ENCODE data around the gene LOC101059915.

Gene LOC101059915

GRCh38 chrX:71618303-71618721, 49.0 kb upstream of the LOC101059915 start, which contains the start of gene CXCR3:
Gene CXCR3 (minus strand): TSS chrX:71618511. CDS start chrX:71618449, 62 bp downstream.
- Histone ChIP-seq H2AFZ (ENCODE audit: low read depth, low read length, poor library complexity, severe bottlenecking) (no peak within 1 kb of the TSS), H3K9me2 (ENCODE audit: insufficient read depth) (no peaks in the 10 kb centered on the region), H3K27ac (ENCODE audit: low read depth, low read length) (no peak within 1 kb of the TSS), H3K4me2 (ENCODE audit: low read length) (no peak within 1 kb of the TSS), H3K4me1 (ENCODE audit: control insufficient read depth in 1 of 2, insufficient read depth in 2 of 2, low read length in 2 of 2) (peaks cover 9 to 12% of the 10 kb centered on the region in 2 experiments), H3K27me3 (ENCODE audit: insufficient read depth, low read length) (no peaks in the 10 kb centered on the region), H3K9ac (ENCODE audit: low read length) (no peak within 1 kb of the TSS), H4K20me1 (ENCODE audit: insufficient read depth) (no peaks in the 10 kb centered on the region), H3K9me3 (ENCODE audit: control insufficient read depth in 1 of 2, insufficient read depth in 1 of 2, low read depth in 1 of 2, low read length in 2 of 2) (no peaks in the 10 kb centered on the region), H3K79me2 (ENCODE audit: insufficient read depth, low read length) (no peaks in the 10 kb centered on the region), H3K36me3 (ENCODE audit: control insufficient read depth in 1 of 2, insufficient read depth in 2 of 2, low read length in 2 of 2) (no peaks in the 10 kb centered on the region), H3K4me3 (replicated peaks in 1 of 2; ENCODE audit: low read depth in 1 of 2, low read length in 2 of 2) (no peak within 1 kb of the TSS)
- BruUV-seq (replicated peaks): no TSS peak
- no peak for ATAC-seq
- ChIA-PET RAD21 (ENCODE audit: low non-redundant PET in 1 of 2, low total read pairs in 2 of 2, uncharacterized antibody in 2 of 2, unreplicated experiment in 2 of 2) (no interaction called here), CTCF (no interaction called here), POLR2A (no interaction called here)
- intact Hi-C loops (cut with micrococcal nuclease): no loop called here
- DNase-seq (ENCODE audit: low read depth, low spot score): no peak
- TF ChIP-seq CTCF (IDR thresholded peaks at IDR 0.05 in 2 of 3, conservative IDR thresholded peaks at IDR 0.05 in 1 of 3; ENCODE audit: borderline replicate concordance in 1 of 3, insufficient read depth in 1 of 3, low read depth in 2 of 3, low read length in 2 of 3) (no peak), JUND (IDR thresholded peaks at IDR 0.05) (no peak), FOSL1 (IDR thresholded peaks at IDR 0.05; ENCODE audit: low read depth) (no peak), ATF3 (IDR thresholded peaks at IDR 0.05) (no peak), SP1 (IDR thresholded peaks at IDR 0.05; ENCODE audit: low read depth) (no peak), ELF1 (IDR thresholded peaks at IDR 0.05; ENCODE audit: borderline replicate concordance, low read depth) (no peak)

GRCh38 chrX:71618787-71619186, 48.6 kb upstream of the LOC101059915 start:
- H3K9me2 ChIP-seq (ENCODE audit: insufficient read depth): no peaks in the 10 kb centered on the region
- no peak overlapping the region for H3K4me3 ChIP-seq (replicated peaks in 1 of 2; ENCODE audit: low read depth in 1 of 2, low read length in 2 of 2)
- H3K27ac ChIP-seq (ENCODE audit: low read depth, low read length): no peak overlapping the region
- TF ChIP-seq SRF (IDR thresholded peaks at IDR 0.05; ENCODE audit: low read depth) (no peak), REST (IDR thresholded peaks at IDR 0.05; ENCODE audit: low read depth) (no peak), ATF3 (IDR thresholded peaks at IDR 0.05) (no peak), ZFX (IDR thresholded peaks at IDR 0.05) (no peak), ELF1 (IDR thresholded peaks at IDR 0.05; ENCODE audit: borderline replicate concordance, low read depth) (no peak), POLR2AphosphoS5 (IDR thresholded peaks at IDR 0.05; ENCODE audit: low read depth, low read length) (no peak), SIN3A (IDR thresholded peaks at IDR 0.05; ENCODE audit: low read depth) (no peak), YY1 (IDR thresholded peaks at IDR 0.05; ENCODE audit: extremely low read depth, insufficient replicate concordance, low read depth, low read length) (no peak), JUND (IDR thresholded peaks at IDR 0.05) (no peak), POLR2A (IDR thresholded peaks at IDR 0.05; ENCODE audit: borderline replicate concordance, extremely low read depth, insufficient read depth, insufficient read length) (no peak), MAX (IDR thresholded peaks at IDR 0.05) (no peak), SP1 (IDR thresholded peaks at IDR 0.05; ENCODE audit: low read depth) (no peak), EGR1 (IDR thresholded peaks at IDR 0.05; ENCODE audit: low read depth) (no peak), ZNF274 (IDR thresholded peaks at IDR 0.05; ENCODE audit: low read depth, low read length) (no peak)
- no peak overlapping the region for H3K9ac ChIP-seq (ENCODE audit: low read length)
- DNase-seq (ENCODE audit: low read depth, low spot score) (no peak), ATAC-seq (no peak)
- intact Hi-C loops (cut with micrococcal nuclease): no loop called here
- H3K36me3 ChIP-seq (ENCODE audit: control insufficient read depth in 1 of 2, insufficient read depth in 2 of 2, low read length in 2 of 2): no peaks in the 10 kb centered on the region
- RAD21 ChIA-PET (ENCODE audit: low non-redundant PET in 1 of 2, low total read pairs in 2 of 2, uncharacterized antibody in 2 of 2, unreplicated experiment in 2 of 2): no interaction called here
- CTCF ChIA-PET: no interaction called here
- H3K27me3 ChIP-seq (ENCODE audit: insufficient read depth, low read length): no peaks in the 10 kb centered on the region
- no peaks in the 10 kb centered on the region for H3K9me3 ChIP-seq (ENCODE audit: control insufficient read depth in 1 of 2, insufficient read depth in 1 of 2, low read depth in 1 of 2, low read length in 2 of 2)
- no peak overlapping the region for H3K4me2 ChIP-seq (ENCODE audit: low read length)
- H2AFZ ChIP-seq (ENCODE audit: low read depth, low read length, poor library complexity, severe bottlenecking): no peak overlapping the region
- H3K79me2 ChIP-seq (ENCODE audit: insufficient read depth, low read length): no peaks in the 10 kb centered on the region
- BruUV-seq (replicated peaks): no TSS peak
- POLR2A ChIA-PET: no interaction called here
- H4K20me1 ChIP-seq (ENCODE audit: insufficient read depth): no peaks in the 10 kb centered on the region
- H3K4me1 ChIP-seq (ENCODE audit: control insufficient read depth in 1 of 2, insufficient read depth in 2 of 2, low read length in 2 of 2): peaks cover 9 to 17% of the 10 kb centered on the region in 2 experiments

All from HCT116 (cell line).